GM23338 (cell line): ENCODE data around the gene MAT2B. TPM values are rescaled to one million over a fixed set of nuclear protein-coding genes. Genes with fewer than 3 reads are reported as not detected.
A peak's percentile ranks its signal among the peaks of the same experiment; 100 is the strongest.

Experiments
- ATAC-seq: fragments of 200-7000 bp; cut with Tn5 transposase; 3 replicates; pipeline ENCODE4 v1.9.1; 2020
- DNase-seq: peaks from one replicate; pipeline ENCODE4 v3.0.0-alpha.2; 2015; ENCODE audit warnings: low spot score
- H2AFZ ChIP-seq: fragments of 200-600 bp; sonication (generic); 2 replicates; pipeline ENCODE4 v1.8.0; 2016; ENCODE audit warnings: antibody characterized with exemption, mild to moderate bottlenecking, moderate library complexity
- H3F3A ChIP-seq: fragments of 200-600 bp; sonication (generic); replicated peaks from 2 replicates; pipeline ENCODE4 v1.8.0; 2017; ENCODE audit warnings: antibody characterized with exemption, mixed run types, low read depth
- H3K27ac ChIP-seq: fragments of 200-600 bp; sonication (generic); 2 replicates; pipeline ENCODE4 v1.6.1; 2016; ENCODE audit warnings: low read depth
- H3K27me3 ChIP-seq: fragments of 200-600 bp; sonication (generic); 2 replicates; pipeline ENCODE4 v1.8.0; 2016; ENCODE audit warnings: mild to moderate bottlenecking, mixed run types, moderate library complexity; ENCODE audit not compliant: insufficient read depth
- H3K36me3 ChIP-seq: fragments of 200-600 bp; sonication (generic); 2 replicates; pipeline ENCODE4 v1.8.0; 2016; ENCODE audit warnings: mild to moderate bottlenecking; ENCODE audit not compliant: insufficient read depth
- H3K4me1 ChIP-seq: fragments of 200-600 bp; sonication (generic); 2 replicates; pipeline ENCODE4 v1.8.0; 2016; ENCODE audit warnings: mild to moderate bottlenecking, moderate library complexity; ENCODE audit not compliant: insufficient read depth
- H3K4me2 ChIP-seq: fragments of 200-600 bp; sonication (generic); 2 replicates; pipeline ENCODE4 v1.7.1; 2017; ENCODE audit warnings: mixed run types
- H3K4me3 ChIP-seq: fragments of 200-600 bp; sonication (generic); 2 replicates; pipeline ENCODE4 v1.6.1; 2016; ENCODE audit warnings: mixed run types
- H3K79me2 ChIP-seq: fragments of 200-600 bp; sonication (generic); replicated peaks from 2 replicates; pipeline ENCODE4 v1.8.0; 2017; ENCODE audit warnings: mild to moderate bottlenecking; ENCODE audit not compliant: insufficient read depth
- H3K9me2 ChIP-seq: fragments of 200-600 bp; sonication (generic); 2 replicates; pipeline ENCODE4 v1.8.0; 2017; ENCODE audit not compliant: insufficient read depth
- H4K20me1 ChIP-seq: fragments of 200-600 bp; sonication (generic); replicated peaks from 2 replicates; pipeline ENCODE4 v1.8.0; 2017; ENCODE audit warnings: mild to moderate bottlenecking; ENCODE audit not compliant: insufficient read depth
- H3K27ac Mint-ChIP-seq: 2 replicates; pipeline ENCODE4 v1.8.0; 2020; ENCODE audit warnings: inconsistent platforms, mild to moderate bottlenecking, moderate library complexity, mixed read lengths
- H3K27me3 Mint-ChIP-seq: 3 replicates; pipeline ENCODE4 v1.8.0; 2022; ENCODE audit warnings: low read depth, mild to moderate bottlenecking, moderate library complexity, mixed read lengths, inconsistent platforms; ENCODE audit not compliant: insufficient read depth, poor library complexity
- H3K36me3 Mint-ChIP-seq: 3 replicates; pipeline ENCODE4 v1.8.0; 2021; ENCODE audit warnings: low read depth, mild to moderate bottlenecking, inconsistent platforms, moderate library complexity, mixed read lengths
- H3K4me1 Mint-ChIP-seq: 3 replicates; pipeline ENCODE4 v1.8.0; 2020; ENCODE audit warnings: mild to moderate bottlenecking, inconsistent platforms, mixed read lengths
- H3K4me3 Mint-ChIP-seq: 3 replicates; pipeline ENCODE4 v1.8.0; 2021; ENCODE audit warnings: moderate library complexity, mild to moderate bottlenecking, inconsistent platforms, mixed read lengths
- H3K9me3 Mint-ChIP-seq: 3 replicates; pipeline ENCODE4 v1.8.0; 2020; ENCODE audit warnings: moderate library complexity, mild to moderate bottlenecking, inconsistent platforms, mixed read lengths
- CREB1 ChIP-seq: fragments of 250-450 bp; sonication (Bioruptor Pico); IDR thresholded peaks from 2 replicates; pipeline ENCODE4 v1.5.0; 2020; ENCODE audit warnings: low read depth, mild to moderate bottlenecking, moderate library complexity
- ETS1 ChIP-seq: IDR thresholded peaks from 2 replicates; pipeline ENCODE4 v1.6.1; 2016; ENCODE audit warnings: antibody characterized with exemption
- POLR2AphosphoS5 ChIP-seq: IDR thresholded peaks from 2 replicates; pipeline ENCODE4 v1.6.1; 2016; ENCODE audit warnings: antibody characterized with exemption, low read depth
- polyA plus RNA-seq: library from polyadenylated mRNA; unstranded; fragments of >200 nt; fragmentation: Nextera tagmentation; extraction: Ambion mirVana; gene quantifications from 2 replicates; pipeline ENCODE4 v1.2.1, GENCODE V29; 2016
- total RNA-seq: library from RNA; depleted of rRNA; stranded (reverse); fragments of >200 nt; shearing (Covaris generic); gene quantifications from 2 replicates; pipeline ENCODE4 v1.2.3, GENCODE V29; 2014
- TF ChIP-seq, protein P1 (sequence below): fragments of 250-450 bp; sonication (Bioruptor Pico); IDR thresholded peaks from 2 replicates; pipeline ENCODE4 v1.5.0; 2020; ENCODE audit warnings: mild to moderate bottlenecking, moderate library complexity
- TF ChIP-seq, protein P2 (sequence below), 2 experiments: fragments of 200-600 bp in 1 of 2; sonication (generic) in 1 of 2; conservative IDR thresholded peaks; 2 replicates each; pipeline versions ENCODE4 v1.5.1 to v1.6.1; 2016 to 2017; ENCODE audit warnings: antibody characterized with exemption in 2 of 2, low read depth in 2 of 2, mild to moderate bottlenecking in 2 of 2, moderate library complexity in 1 of 2
- TF ChIP-seq, protein P3 (sequence below): IDR thresholded peaks from one replicate; pipeline ENCODE4 v1.6.1; 2018; ENCODE audit warnings: antibody characterized with exemption; ENCODE audit not compliant: unreplicated experiment

Gene MAT2B
- total and polyA plus RNA-seq, 2 experiments from 2014 or later: 81.4 to 120 TPM

DNA sequence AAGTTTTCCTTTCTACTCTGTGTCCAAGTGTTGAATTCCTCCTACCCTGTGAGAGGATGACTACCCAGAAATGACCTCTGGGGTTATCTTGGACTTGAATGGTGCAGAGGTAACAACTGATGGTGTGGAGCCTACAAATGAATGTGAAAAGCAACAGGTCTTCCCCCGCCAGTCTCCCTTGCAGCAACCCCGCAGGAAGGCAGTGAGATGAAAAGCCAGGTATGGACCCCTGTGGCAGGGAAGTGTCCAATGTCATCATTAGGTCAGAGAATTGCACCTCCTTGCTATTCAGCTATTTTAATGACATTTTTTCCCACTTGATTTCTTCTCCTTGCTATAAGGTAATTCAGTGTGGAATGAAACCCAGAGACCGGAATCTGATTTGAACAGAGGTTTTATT lies 58.5 kb downstream of the MAT2B start (continued):
- TF ChIP-seq, protein P1, sequence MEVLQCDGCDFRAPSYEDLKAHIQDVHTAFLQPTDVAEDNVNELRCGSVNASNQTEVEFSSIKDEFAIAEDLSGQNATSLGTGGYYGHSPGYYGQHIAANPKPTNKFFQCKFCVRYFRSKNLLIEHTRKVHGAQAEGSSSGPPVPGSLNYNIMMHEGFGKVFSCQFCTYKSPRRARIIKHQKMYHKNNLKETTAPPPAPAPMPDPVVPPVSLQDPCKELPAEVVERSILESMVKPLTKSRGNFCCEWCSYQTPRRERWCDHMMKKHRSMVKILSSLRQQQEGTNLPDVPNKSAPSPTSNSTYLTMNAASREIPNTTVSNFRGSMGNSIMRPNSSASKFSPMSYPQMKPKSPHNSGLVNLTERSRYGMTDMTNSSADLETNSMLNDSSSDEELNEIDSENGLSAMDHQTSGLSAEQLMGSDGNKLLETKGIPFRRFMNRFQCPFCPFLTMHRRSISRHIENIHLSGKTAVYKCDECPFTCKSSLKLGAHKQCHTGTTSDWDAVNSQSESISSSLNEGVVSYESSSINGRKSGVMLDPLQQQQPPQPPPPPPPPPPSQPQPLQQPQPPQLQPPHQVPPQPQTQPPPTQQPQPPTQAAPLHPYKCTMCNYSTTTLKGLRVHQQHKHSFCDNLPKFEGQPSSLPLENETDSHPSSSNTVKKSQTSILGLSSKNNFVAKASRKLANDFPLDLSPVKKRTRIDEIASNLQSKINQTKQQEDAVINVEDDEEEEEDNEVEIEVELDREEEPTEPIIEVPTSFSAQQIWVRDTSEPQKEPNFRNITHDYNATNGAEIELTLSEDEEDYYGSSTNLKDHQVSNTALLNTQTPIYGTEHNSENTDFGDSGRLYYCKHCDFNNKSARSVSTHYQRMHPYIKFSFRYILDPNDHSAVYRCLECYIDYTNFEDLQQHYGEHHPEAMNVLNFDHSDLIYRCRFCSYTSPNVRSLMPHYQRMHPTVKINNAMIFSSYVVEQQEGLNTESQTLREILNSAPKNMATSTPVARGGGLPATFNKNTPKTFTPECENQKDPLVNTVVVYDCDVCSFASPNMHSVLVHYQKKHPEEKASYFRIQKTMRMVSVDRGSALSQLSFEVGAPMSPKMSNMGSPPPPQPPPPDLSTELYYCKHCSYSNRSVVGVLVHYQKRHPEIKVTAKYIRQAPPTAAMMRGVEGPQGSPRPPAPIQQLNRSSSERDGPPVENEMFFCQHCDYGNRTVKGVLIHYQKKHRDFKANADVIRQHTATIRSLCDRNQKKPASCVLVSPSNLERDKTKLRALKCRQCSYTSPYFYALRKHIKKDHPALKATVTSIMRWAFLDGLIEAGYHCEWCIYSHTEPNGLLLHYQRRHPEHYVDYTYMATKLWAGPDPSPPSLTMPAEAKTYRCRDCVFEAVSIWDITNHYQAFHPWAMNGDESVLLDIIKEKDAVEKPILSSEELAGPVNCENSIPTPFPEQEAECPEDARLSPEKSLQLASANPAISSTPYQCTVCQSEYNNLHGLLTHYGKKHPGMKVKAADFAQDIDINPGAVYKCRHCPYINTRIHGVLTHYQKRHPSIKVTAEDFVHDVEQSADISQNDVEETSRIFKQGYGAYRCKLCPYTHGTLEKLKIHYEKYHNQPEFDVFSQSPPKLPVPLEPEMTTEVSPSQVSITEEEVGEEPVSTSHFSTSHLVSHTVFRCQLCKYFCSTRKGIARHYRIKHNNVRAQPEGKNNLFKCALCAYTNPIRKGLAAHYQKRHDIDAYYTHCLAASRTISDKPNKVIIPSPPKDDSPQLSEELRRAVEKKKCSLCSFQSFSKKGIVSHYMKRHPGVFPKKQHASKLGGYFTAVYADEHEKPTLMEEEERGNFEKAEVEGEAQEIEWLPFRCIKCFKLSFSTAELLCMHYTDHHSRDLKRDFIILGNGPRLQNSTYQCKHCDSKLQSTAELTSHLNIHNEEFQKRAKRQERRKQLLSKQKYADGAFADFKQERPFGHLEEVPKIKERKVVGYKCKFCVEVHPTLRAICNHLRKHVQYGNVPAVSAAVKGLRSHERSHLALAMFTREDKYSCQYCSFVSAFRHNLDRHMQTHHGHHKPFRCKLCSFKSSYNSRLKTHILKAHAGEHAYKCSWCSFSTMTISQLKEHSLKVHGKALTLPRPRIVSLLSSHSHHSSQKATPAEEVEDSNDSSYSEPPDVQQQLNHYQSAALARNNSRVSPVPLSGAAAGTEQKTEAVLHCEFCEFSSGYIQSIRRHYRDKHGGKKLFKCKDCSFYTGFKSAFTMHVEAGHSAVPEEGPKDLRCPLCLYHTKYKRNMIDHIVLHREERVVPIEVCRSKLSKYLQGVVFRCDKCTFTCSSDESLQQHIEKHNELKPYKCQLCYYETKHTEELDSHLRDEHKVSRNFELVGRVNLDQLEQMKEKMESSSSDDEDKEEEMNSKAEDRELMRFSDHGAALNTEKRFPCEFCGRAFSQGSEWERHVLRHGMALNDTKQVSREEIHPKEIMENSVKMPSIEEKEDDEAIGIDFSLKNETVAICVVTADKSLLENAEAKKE: peak; percentile 45; the same call in 1 of the 2 replicates

DNA sequence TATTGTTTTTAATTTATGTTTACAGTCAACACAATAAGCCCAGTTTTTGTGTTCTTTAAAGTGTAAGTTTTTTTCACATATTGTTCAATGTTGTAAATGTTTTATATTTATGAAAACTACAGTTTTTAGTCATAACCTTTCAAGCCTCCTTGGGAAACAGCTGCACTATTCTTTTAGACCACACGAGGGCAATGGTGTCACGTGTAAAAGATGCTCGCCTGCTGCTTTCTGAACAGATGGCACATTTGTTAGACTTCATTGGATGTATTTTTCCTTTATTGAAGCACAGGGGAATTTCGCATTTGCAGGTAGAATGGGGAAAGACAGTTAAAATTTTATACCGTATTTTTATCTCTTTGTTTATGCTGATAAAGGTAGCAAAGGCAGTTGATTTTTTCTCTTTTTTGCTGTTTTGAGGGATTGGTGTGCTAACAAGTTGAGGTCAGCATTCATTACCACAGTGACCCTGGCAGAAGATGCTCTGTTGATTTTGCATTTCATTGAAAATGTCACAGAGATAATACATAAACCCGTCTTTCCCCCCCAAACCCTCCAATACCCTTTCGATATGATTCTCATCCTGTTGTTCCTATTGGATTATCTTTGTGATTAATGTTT lies 59.0 kb downstream of the MAT2B start:
- Mint-ChIP-seq H3K4me3 (no peak overlapping the region), H3K36me3 (no peaks in the 10 kb centered on the region), H3K4me1 (peaks cover 47% of the 10 kb centered on the region), H3K27ac (no peak overlapping the region), H3K27me3 (peaks cover 30% of the 10 kb centered on the region), H3K9me3 (no peaks in the 10 kb centered on the region)
- Histone ChIP-seq H3K27ac (no peak overlapping the region), H3K9me2 (no peaks in the 10 kb centered on the region), H3K36me3 (no peaks in the 10 kb centered on the region), H3K27me3 (peaks cover 32% of the 10 kb centered on the region), H3F3A (peaks cover 11% of the 10 kb centered on the region), H2AFZ (no peak overlapping the region), H3K4me2 (peak overlapping the region; percentile 83; the same call in 1 of the 2 replicates), H3K4me1 (peaks cover 47% of the 10 kb centered on the region), H3K79me2 (no peaks in the 10 kb centered on the region), H4K20me1 (no peaks in the 10 kb centered on the region), H3K4me3 (no peak overlapping the region)
- DNase-seq (peak; percentile 72), ATAC-seq (no peak)
- TF ChIP-seq CREB1 (CRISPR knock-in tag) (no peak), POLR2AphosphoS5 (no peak), ETS1 (no peak)
- TF ChIP-seq, protein P2, sequence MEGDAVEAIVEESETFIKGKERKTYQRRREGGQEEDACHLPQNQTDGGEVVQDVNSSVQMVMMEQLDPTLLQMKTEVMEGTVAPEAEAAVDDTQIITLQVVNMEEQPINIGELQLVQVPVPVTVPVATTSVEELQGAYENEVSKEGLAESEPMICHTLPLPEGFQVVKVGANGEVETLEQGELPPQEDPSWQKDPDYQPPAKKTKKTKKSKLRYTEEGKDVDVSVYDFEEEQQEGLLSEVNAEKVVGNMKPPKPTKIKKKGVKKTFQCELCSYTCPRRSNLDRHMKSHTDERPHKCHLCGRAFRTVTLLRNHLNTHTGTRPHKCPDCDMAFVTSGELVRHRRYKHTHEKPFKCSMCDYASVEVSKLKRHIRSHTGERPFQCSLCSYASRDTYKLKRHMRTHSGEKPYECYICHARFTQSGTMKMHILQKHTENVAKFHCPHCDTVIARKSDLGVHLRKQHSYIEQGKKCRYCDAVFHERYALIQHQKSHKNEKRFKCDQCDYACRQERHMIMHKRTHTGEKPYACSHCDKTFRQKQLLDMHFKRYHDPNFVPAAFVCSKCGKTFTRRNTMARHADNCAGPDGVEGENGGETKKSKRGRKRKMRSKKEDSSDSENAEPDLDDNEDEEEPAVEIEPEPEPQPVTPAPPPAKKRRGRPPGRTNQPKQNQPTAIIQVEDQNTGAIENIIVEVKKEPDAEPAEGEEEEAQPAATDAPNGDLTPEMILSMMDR (conservative IDR thresholded peaks at IDR 0.05; ENCODE audit: low read depth in 2 of 2): peak; percentile 92 to 97
- TF ChIP-seq, protein P3, sequence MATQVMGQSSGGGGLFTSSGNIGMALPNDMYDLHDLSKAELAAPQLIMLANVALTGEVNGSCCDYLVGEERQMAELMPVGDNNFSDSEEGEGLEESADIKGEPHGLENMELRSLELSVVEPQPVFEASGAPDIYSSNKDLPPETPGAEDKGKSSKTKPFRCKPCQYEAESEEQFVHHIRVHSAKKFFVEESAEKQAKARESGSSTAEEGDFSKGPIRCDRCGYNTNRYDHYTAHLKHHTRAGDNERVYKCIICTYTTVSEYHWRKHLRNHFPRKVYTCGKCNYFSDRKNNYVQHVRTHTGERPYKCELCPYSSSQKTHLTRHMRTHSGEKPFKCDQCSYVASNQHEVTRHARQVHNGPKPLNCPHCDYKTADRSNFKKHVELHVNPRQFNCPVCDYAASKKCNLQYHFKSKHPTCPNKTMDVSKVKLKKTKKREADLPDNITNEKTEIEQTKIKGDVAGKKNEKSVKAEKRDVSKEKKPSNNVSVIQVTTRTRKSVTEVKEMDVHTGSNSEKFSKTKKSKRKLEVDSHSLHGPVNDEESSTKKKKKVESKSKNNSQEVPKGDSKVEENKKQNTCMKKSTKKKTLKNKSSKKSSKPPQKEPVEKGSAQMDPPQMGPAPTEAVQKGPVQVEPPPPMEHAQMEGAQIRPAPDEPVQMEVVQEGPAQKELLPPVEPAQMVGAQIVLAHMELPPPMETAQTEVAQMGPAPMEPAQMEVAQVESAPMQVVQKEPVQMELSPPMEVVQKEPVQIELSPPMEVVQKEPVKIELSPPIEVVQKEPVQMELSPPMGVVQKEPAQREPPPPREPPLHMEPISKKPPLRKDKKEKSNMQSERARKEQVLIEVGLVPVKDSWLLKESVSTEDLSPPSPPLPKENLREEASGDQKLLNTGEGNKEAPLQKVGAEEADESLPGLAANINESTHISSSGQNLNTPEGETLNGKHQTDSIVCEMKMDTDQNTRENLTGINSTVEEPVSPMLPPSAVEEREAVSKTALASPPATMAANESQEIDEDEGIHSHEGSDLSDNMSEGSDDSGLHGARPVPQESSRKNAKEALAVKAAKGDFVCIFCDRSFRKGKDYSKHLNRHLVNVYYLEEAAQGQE: no peak
